Retinal pigment epithelial cell (primary cell): ENCODE data around the gene MTRF1.

Source experiments
- DNase-seq: peaks from one replicate; pipeline ENCODE4 v3.0.0-alpha.2; 2010; ENCODE audit warnings: low read depth
- H3K4me3 ChIP-seq: 2 replicates; pipeline ENCODE4 v1.5.1; 2011; ENCODE audit warnings: mild to moderate bottlenecking, low read length, control low read depth, moderate library complexity
- TF ChIP-seq, protein P1 (sequence below): conservative IDR thresholded peaks from 2 replicates; pipeline ENCODE4 v1.5.1; 2011; ENCODE audit warnings: low read depth, low read length, control low read depth, inconsistent platforms

Gene MTRF1

DNA sequence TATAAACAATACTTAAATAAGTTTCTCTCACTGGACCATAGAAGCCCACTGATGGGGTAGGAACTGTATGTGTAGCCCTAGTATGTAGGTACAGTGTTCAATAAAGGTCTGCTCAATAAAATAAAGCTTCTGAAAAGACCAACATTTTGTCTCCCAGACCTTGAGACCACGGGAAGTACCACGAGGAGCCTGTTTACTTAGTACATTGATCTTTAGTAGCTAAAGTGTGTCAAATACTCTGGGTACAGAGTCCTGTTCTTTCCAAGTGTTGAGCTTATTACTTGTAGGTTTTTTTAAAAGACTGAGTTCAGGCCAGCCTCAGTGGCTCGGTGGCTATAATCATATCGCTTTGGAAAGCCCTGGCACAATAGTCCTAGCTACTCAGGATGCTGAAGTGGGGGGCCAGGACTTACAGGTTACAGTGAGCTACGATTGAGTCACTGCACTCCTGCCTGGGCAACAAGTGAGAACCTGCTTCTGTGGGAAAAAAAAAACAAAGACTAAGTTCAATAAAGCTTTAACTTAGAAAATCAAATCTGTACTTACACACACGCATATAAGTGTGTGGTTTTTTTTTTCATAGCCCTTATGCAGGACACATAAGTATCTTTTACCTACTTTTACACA is 3.4 kb downstream of the MTRF1 start:
- no peak for DNase-seq
- TF ChIP-seq, protein P1, sequence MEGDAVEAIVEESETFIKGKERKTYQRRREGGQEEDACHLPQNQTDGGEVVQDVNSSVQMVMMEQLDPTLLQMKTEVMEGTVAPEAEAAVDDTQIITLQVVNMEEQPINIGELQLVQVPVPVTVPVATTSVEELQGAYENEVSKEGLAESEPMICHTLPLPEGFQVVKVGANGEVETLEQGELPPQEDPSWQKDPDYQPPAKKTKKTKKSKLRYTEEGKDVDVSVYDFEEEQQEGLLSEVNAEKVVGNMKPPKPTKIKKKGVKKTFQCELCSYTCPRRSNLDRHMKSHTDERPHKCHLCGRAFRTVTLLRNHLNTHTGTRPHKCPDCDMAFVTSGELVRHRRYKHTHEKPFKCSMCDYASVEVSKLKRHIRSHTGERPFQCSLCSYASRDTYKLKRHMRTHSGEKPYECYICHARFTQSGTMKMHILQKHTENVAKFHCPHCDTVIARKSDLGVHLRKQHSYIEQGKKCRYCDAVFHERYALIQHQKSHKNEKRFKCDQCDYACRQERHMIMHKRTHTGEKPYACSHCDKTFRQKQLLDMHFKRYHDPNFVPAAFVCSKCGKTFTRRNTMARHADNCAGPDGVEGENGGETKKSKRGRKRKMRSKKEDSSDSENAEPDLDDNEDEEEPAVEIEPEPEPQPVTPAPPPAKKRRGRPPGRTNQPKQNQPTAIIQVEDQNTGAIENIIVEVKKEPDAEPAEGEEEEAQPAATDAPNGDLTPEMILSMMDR, result no peak
- H3K4me3 ChIP-seq, result no peak overlapping the region

DNA sequence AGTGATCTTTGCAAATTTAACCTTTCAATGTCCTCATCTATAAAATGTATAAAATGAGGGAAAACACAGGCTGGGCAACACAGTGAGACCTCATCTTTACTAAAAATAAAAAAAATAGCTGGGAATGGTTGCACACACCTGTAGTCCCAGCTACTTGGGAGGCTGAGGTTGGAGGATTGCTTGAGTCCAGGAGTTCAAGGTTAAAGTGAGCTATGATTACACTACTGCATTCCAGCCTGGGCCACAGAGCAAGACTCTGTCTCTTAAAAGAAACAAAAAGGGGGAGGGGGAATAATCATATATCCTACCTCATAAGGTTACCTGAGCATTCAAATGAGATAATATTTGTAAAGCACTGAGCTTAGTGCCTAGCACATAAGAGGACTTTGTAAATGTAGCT is 5.8 kb downstream of the MTRF1 start:
- DNase-seq, result no peak
- TF ChIP-seq, protein P1, result no peak
- no peak overlapping the region for H3K4me3 ChIP-seq

DNA sequence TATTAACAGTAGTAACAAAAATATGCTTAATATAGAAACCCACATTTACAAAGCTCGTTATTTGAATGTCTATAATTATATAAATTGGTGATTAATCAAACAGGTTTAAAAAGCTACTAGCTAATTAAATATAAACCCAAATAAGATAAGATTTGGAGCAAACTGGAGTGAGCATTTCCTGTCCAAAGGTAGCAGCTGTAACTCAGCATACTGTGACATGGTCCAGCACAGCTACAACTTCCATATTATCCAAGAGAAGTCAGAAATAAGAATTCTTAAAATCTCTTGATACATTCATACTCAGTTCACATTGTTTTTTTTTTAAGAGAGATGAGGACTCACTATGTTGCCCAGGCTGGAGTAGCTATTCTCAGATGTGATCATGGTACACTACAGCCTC is 8.5 kb downstream of the MTRF1 start:
- no peak for DNase-seq
- no peak overlapping the region for H3K4me3 ChIP-seq
- TF ChIP-seq, protein P1, result no peak

DNA sequence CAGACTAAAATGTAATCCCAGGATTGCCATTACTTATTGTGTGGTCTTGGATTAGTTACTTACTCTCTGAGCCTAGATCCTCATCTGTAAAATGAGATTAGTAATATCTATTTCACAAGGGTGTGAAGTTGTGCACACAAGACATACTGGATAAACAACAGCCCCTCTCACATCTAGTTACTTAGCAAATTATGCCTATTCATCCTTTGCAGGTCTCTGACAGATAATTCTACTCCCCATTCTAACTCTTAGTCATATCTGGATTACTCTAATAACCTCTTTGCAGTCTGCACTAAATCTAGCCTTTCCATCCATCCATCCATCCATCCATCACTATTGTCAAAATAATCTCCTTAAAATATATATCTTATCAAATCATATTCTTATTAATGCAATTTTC is 12.4 kb downstream of the MTRF1 start:
- DNase-seq, result no peak
- no peak overlapping the region for H3K4me3 ChIP-seq
- TF ChIP-seq, protein P1, result no peak

DNA sequence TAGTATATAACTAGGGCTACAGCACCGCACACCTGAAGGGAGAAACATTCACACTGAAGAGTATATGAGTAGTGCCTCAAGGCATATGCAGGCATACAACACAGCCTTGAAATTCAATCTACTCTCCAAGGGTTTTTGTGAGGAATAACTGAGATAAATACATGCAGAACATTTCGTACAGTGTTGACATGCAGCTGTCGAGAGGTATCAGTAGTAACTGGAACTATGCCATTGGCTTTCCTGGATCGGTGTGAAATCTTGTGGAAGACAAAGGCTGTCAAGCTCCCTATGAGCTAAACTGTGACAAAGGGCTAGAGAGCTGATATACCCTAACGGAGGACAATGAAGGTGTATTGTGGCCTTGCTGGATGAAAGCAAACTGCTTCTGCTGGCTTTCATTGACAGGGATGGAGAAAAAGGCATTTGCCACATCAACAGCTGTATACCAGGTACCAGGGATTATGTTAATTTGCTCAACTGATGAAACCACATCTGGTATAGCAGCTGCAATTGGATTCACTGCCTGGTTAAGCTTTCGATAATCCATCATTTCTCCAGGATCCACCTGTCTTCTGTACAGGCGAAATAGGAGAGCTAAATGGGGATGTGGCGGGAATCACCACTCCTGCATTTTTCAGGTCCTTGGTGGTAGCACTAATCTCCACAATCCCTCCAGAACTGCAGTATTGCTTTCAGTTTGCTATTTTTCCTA is 16.3 kb downstream of the MTRF1 start:
- no peak for DNase-seq
- no peak overlapping the region for H3K4me3 ChIP-seq
- TF ChIP-seq, protein P1, result no peak

DNA sequence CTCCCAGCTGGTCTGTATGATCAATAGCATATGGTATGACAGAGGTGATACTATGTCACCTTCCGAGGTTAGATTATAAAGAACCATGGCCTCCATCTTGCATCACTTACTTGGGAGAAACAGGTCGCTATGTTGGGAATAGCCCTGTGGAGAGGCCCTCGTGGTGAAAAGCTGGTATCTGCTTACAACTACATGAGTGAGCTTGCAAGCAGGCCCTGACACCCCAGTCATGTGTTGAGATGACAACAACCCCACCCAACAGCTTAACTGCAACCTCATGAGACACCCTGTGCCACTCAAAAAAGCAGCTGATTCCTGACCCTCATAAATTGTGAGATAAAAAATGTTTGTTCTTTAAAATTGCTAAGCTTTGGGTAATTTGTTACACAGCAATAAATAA is 18.8 kb downstream of the MTRF1 start:
- H3K4me3 ChIP-seq, result no peak overlapping the region
- no peak for DNase-seq
- TF ChIP-seq, protein P1, result no peak

DNA sequence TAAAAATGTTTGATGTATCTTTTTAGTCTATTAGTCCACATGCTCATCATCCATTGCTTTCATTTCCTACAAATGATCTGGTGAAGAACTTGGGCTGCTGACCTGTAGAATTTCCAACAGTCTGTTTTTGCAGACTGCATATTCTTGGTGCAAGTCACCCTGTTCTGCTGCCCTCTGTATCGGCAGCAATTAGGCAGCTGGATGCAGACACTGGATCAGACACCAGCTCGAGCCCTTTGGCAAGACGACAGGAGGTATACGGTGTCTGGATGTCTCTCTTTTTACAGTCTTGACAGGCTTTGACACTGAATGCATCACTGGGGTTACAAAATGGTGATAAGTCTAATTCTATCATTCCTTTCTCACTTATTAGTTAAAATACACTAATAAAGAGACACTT is 21.8 kb downstream of the MTRF1 start:
- no peak for DNase-seq
- TF ChIP-seq, protein P1, result no peak
- no peak overlapping the region for H3K4me3 ChIP-seq
